GM21447 (cell line): Measurements from ENCODE around the gene NOD2.

Experiments used
- ATAC-seq: cut with Tn5 transposase; IDR thresholded peaks from one replicate; pipeline ENCODE4 v1.9.1; 2021; ENCODE audit not compliant: unreplicated experiment

Gene NOD2

GRCh38 chr16:50778284-50779163 lies 85.1 kb downstream of the NOD2 start:
- no peak for ATAC-seq

GRCh38 chr16:50781043-50781442 lies 87.6 kb downstream of the NOD2 start:
- ATAC-seq = no peak

GRCh38 chr16:50781518-50781917 lies 88.1 kb downstream of the NOD2 start:
- ATAC-seq = no peak
